Measurements from ENCODE around the gene DCAF4. TPM values are rescaled to one million over a fixed set of nuclear protein-coding genes. Genes with fewer than 3 reads are reported as not detected.

Gene DCAF4
- 24.4 to 30.1 TPM (median 26.2 TPM) in 5 replicates for total RNA-seq (2022; extraction: Qiagen RNA extraction; ENCODE audit: low read depth)

GRCh38 chr14:72926292-72927028 lies at the start of gene DCAF4:
Gene DCAF4, plus strand, starts transcription at chr14:72926464. Its CDS starts 11,515 bp downstream, at chr14:72937979.

GRCh38 chr14:72893636-72894322 lies 32.5 kb upstream of the DCAF4 start, which contains the start of gene DPF3:
Gene DPF3, minus strand, starts transcription at chr14:72894101. Its CDS starts 13 bp downstream, at chr14:72894088.

Other genes with a start within 250 kb of the DCAF4 start
- 0.17 to 0.63 TPM (median 0.21 TPM) in 5 replicates for gene DPF3, start 32.4 kb upstream of the DCAF4 start, total RNA-seq (2022; extraction: Qiagen RNA extraction; ENCODE audit: low read depth)
- gene ZFYVE1, start 100.6 kb downstream of the DCAF4 start, total RNA-seq (2022; extraction: Qiagen RNA extraction; ENCODE audit: low read depth): 9.3 to 11.2 TPM (median 11.0 TPM) in 5 replicates
- gene RBM25, start 132.1 kb downstream of the DCAF4 start, total RNA-seq (2022; extraction: Qiagen RNA extraction; ENCODE audit: low read depth): 56.9 to 69.7 TPM (median 65.0 TPM) in 5 replicates
- 58.7 to 68.5 TPM (median 65.6 TPM) in 5 replicates for gene PSEN1, start 210.0 kb downstream of the DCAF4 start, total RNA-seq (2022; extraction: Qiagen RNA extraction; ENCODE audit: low read depth)